ENCODE results near the gene CELF2. TPM values are rescaled to one million over a fixed set of nuclear protein-coding genes. Genes with fewer than 3 reads are reported as not detected.

Gene CELF2
- total RNA-seq, 2 donors from 2014 or later: 139 to 146 TPM

DNA sequence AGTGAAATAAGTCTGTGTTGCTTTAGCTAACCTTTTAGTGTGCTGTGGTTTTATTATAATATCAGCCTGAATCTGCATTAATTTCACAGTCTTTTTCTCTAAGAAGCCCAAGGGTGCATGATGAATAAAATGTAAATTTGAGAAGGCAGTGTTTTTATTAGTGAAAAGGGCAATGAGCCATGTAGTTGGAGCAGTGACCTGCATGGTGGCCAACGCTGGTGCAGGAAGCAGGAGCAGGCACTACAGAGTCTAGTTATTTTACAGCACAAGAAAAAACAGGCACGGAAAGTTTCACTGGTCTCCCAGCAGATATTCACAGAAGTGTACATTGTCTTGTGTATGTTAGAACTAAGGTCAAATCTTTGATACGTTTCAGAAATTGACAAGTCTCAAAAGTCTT is 247.8 kb downstream of the CELF2 start:
- H3K36me3 Mint-ChIP-seq (ENCODE audit: low read depth): no peaks in the 10 kb centered on the region
- no peaks in the 10 kb centered on the region for H3K27me3 Mint-ChIP-seq
- ATAC-seq (replicated peaks): no peak
- H3K4me1 Mint-ChIP-seq: peaks cover 69% of the 10 kb centered on the region
- peak overlapping the region; percentile 83 for H3K27ac Mint-ChIP-seq
- H3K4me3 Mint-ChIP-seq: peak overlapping the region; percentile 34
- no peaks in the 10 kb centered on the region for H3K9me3 Mint-ChIP-seq

DNA sequence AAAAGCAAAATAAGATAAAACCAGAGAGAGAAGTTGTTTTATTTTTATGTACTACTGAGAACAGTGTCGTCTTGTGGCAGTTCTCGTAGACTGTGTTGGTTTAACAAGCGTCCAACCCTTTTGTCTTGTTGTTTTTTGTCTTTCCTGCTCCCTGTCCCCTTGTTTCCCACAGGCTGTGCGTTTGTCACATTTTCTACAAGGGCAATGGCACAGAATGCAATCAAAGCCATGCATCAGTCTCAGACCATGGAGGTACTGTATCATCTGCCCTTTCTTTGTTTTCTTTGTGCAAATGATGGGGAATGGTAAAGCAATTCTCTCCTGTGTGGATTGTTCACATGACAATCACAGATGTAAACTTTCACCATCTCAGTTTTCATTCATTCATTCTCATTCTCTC is 248.8 kb downstream of the CELF2 start:
- Mint-ChIP-seq H3K4me1 (peaks cover 64% of the 10 kb centered on the region), H3K4me3 (peak overlapping the region; percentile 8), H3K36me3 (ENCODE audit: low read depth) (no peaks in the 10 kb centered on the region), H3K9me3 (no peaks in the 10 kb centered on the region), H3K27me3 (no peaks in the 10 kb centered on the region), H3K27ac (peak overlapping the region; percentile 24)
- ATAC-seq (replicated peaks): no peak

GRCh38 chr10:11270135-11270857 is 252.6 kb downstream of the CELF2 start:
- H3K36me3 Mint-ChIP-seq (ENCODE audit: low read depth): no peaks in the 10 kb centered on the region
- H3K9me3 Mint-ChIP-seq: no peaks in the 10 kb centered on the region
- H3K27ac Mint-ChIP-seq: peak overlapping the region; percentile 88
- peak overlapping the region; percentile 78 for H3K4me3 Mint-ChIP-seq
- H3K4me1 Mint-ChIP-seq: peaks cover 54% of the 10 kb centered on the region
- ATAC-seq (replicated peaks): peak; percentile 70
- H3K27me3 Mint-ChIP-seq: no peaks in the 10 kb centered on the region

DNA sequence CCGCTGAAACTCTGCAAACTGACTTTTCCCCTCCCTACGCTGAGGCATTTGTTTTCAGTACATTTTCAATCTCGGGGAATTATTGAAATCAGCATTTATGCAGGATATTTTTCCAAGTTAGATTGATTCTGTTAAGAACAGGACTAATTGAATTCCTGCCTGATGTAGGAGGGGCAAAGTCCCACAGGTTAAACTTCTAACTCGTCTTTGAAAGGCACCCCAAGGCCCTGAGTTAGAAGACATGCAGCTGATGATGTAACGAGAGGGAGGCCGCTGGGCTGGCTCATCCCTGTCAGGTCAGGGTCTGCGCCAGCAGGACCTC is 253.1 kb downstream of the CELF2 start:
- no peaks in the 10 kb centered on the region for H3K9me3 Mint-ChIP-seq
- peak overlapping the region; percentile 78 for H3K4me3 Mint-ChIP-seq
- peak overlapping the region; percentile 88 for H3K27ac Mint-ChIP-seq
- H3K36me3 Mint-ChIP-seq (ENCODE audit: low read depth): no peaks in the 10 kb centered on the region
- H3K27me3 Mint-ChIP-seq: no peaks in the 10 kb centered on the region
- no peak for ATAC-seq (replicated peaks)
- H3K4me1 Mint-ChIP-seq: peaks cover 50% of the 10 kb centered on the region

DNA sequence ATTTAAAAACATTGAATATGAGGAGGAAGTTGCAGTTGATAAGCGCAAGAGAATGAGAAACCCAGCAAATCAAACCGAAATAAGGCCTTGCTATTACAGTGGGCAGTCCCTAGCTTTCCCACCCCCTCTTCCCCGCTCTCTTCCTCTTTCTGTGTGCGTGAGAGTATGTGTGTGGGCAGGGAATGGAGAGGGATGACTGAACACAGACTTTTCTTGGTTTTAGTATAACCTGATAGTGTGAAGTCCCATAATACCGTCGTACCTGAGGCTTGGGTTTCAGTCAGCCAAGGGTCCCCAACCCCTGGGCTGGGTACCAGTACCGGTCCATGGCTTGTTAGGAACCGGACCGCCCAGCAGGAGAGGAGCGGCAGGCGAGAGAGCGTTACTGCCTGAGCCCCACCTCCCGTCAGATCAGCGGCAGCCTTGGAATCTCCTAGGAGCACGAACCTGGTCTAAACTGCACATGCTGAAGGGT is 255.3 kb downstream of the CELF2 start:
- peak overlapping the region; percentile 88 for H3K27ac Mint-ChIP-seq
- H3K4me1 Mint-ChIP-seq: peaks cover 37% of the 10 kb centered on the region
- no peaks in the 10 kb centered on the region for H3K27me3 Mint-ChIP-seq
- no peaks in the 10 kb centered on the region for H3K9me3 Mint-ChIP-seq
- ATAC-seq (replicated peaks): peak; percentile 82
- H3K4me3 Mint-ChIP-seq: peak overlapping the region; percentile 78
- H3K36me3 Mint-ChIP-seq (ENCODE audit: low read depth): no peaks in the 10 kb centered on the region

DNA sequence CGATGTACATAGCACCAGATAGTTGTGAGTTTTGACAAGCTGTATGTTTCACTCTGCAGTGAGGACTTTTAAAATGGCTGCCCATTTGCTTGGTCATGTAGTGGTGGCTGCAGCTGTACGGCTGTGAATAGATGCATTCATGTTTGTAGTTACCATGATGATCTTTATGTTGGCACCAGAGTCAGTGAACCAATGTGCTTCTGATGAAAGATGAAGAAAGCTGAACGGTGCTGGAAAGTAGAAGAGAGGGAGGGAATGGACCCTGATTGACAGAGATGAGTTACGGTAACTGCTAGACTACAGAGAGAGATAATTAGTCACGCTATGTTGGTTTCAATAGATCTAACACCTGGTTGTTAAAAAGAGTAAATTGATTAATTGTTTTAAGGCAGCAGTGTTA is 256.8 kb downstream of the CELF2 start:
- no peaks in the 10 kb centered on the region for H3K36me3 Mint-ChIP-seq (ENCODE audit: low read depth)
- H3K9me3 Mint-ChIP-seq: no peaks in the 10 kb centered on the region
- no peak for ATAC-seq (replicated peaks)
- peak overlapping the region; percentile 78 for H3K4me3 Mint-ChIP-seq
- H3K4me1 Mint-ChIP-seq: peaks cover 32% of the 10 kb centered on the region
- H3K27me3 Mint-ChIP-seq: no peaks in the 10 kb centered on the region
- peak overlapping the region; percentile 88 for H3K27ac Mint-ChIP-seq

DNA sequence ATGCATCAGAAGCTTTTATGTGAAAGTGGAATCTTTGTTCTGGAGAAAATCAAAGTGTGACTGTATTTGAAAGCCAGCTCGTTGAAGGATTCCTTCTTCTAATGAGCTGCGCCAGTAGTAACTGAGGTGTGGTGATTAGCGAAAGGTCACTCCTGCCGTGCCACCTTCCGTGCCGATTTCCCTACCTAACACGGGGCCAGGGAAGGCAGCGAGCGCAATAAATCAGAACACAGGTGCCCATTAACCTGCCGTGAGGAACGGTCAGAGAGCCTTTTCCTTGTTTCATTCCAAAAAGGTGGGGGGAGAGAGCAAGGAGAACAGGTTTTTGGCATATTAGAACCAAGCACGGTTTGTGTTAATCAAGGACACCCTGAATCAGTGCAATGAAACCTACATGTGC is 258.0 kb downstream of the CELF2 start:
- H3K4me3 Mint-ChIP-seq: peak overlapping the region; percentile 19
- ATAC-seq (replicated peaks): no peak
- H3K27ac Mint-ChIP-seq: peak overlapping the region; percentile 58
- H3K27me3 Mint-ChIP-seq: no peaks in the 10 kb centered on the region
- no peaks in the 10 kb centered on the region for H3K36me3 Mint-ChIP-seq (ENCODE audit: low read depth)
- peaks cover 24% of the 10 kb centered on the region for H3K4me1 Mint-ChIP-seq
- H3K9me3 Mint-ChIP-seq: no peaks in the 10 kb centered on the region

DNA sequence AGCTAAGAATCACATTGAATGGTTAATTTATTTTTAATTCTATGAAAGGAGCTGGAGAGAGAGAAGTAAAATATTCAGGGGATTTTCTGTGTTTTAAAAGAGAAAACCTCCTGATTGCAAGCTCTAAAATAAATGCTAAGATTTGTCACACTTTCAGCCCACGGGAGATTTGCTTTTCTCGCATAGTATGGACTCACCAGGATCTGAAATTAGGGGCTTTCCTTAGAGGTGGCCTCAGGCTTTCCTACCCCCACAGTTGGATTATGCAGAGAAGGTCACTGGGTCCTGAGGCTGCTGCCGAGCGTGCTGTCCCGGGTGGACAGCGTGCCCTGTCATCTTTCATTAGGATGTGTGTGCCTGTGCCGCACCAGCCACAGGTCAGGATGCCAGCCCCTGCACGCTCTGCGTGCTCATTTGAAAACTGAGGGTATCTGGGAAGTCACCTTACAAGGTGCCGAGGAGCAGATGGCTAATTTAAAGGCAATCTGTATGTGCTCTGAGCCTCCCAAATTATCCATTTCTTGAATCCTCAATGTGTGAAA is 258.8 kb downstream of the CELF2 start:
- Mint-ChIP-seq H3K36me3 (ENCODE audit: low read depth) (no peaks in the 10 kb centered on the region), H3K9me3 (no peaks in the 10 kb centered on the region), H3K27me3 (no peaks in the 10 kb centered on the region), H3K27ac (peak overlapping the region; percentile 76), H3K4me3 (peak overlapping the region; percentile 19), H3K4me1 (peaks cover 30% of the 10 kb centered on the region)
- no peak for ATAC-seq (replicated peaks)

DNA sequence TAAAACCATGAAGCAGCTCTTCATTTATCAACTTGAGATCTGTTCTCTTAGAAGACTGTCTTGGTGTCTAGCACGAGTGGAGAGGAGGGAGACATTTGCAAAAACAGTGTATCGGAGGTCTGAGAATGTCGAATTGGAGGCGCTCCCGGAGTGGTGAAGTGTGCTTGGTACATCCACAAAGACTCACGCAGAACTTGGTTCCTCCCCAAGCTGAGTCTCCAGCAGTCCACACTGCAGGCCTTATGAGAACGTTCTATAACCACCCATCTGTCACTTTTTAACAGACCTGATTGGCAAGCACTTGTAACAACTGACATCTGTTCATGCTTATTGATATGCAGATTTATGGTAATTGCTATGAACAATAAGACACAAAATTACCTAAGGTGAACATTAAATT is 261.6 kb downstream of the CELF2 start:
- no peak for ATAC-seq (replicated peaks)
- H3K4me1 Mint-ChIP-seq: peaks cover 13% of the 10 kb centered on the region
- H3K9me3 Mint-ChIP-seq: no peaks in the 10 kb centered on the region
- H3K27ac Mint-ChIP-seq: peak overlapping the region; percentile 43
- H3K27me3 Mint-ChIP-seq: no peaks in the 10 kb centered on the region
- no peak overlapping the region for H3K4me3 Mint-ChIP-seq
- no peaks in the 10 kb centered on the region for H3K36me3 Mint-ChIP-seq (ENCODE audit: low read depth)

GRCh38 chr10:11280187-11280932 is 262.7 kb downstream of the CELF2 start:
- Mint-ChIP-seq H3K27me3 (no peaks in the 10 kb centered on the region), H3K27ac (peak overlapping the region; percentile 71), H3K9me3 (no peaks in the 10 kb centered on the region), H3K4me1 (peaks cover 9% of the 10 kb centered on the region), H3K36me3 (ENCODE audit: low read depth) (no peaks in the 10 kb centered on the region), H3K4me3 (no peak overlapping the region)
- no peak for ATAC-seq (replicated peaks)

DNA sequence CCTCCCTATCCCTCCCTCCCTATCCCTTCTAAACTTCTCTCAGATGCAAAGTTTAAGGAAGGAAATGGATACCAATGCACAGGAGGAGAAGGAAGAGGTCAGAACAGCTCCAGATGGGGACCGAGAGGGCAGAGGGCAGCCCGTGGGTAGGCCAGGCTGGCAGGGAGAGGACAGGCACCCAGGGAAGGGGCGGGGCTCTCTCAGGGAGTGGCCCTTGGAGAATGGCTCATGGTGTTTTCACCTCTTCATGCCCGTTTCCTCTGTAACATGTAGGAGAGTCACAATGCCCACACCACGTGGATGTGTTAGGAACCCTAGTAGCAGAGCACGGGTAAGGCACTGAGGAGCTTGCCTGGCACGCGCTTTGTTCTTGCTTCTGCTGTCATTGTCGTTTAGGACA is 264.5 kb downstream of the CELF2 start:
- H3K36me3 Mint-ChIP-seq (ENCODE audit: low read depth): no peaks in the 10 kb centered on the region
- no peak overlapping the region for H3K27ac Mint-ChIP-seq
- H3K9me3 Mint-ChIP-seq: no peaks in the 10 kb centered on the region
- ATAC-seq (replicated peaks): no peak
- H3K27me3 Mint-ChIP-seq: no peaks in the 10 kb centered on the region
- peaks cover 14% of the 10 kb centered on the region for H3K4me1 Mint-ChIP-seq
- H3K4me3 Mint-ChIP-seq: no peak overlapping the region

DNA sequence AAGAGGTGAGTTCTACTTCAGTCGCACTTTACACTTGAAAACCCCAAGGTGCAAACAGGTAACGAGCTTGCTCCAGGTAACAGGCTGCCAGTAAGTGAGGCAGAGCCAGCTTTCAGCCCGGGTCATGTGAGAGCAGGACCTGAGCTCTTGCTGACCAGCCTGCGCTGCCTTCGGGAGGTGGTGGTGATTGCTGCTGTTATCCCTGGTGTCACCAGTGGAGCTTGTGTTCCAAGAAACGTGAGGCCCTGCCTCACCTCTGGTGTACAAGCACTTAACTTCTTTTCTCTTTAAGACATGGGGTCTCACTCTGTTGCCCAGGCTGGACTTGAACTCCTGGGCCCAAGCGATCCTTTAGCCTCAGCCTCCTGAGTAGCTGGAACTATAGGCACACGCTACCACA is 265.0 kb downstream of the CELF2 start:
- no peak overlapping the region for H3K27ac Mint-ChIP-seq
- no peak overlapping the region for H3K4me3 Mint-ChIP-seq
- peaks cover 14% of the 10 kb centered on the region for H3K4me1 Mint-ChIP-seq
- ATAC-seq (replicated peaks): no peak
- no peaks in the 10 kb centered on the region for H3K27me3 Mint-ChIP-seq
- H3K36me3 Mint-ChIP-seq (ENCODE audit: low read depth): no peaks in the 10 kb centered on the region
- no peaks in the 10 kb centered on the region for H3K9me3 Mint-ChIP-seq

- peaks cover 20% of the 10 kb centered on the region for H3K4me1 Mint-ChIP-seq
Measured at GRCh38 chr10:11284291-11285085, 266.8 kb downstream of the CELF2 start.

GRCh38 chr10:11285171-11285570 is 267.5 kb downstream of the CELF2 start:
- ATAC-seq (replicated peaks): peak; percentile 10
- H3K27me3 Mint-ChIP-seq: no peaks in the 10 kb centered on the region
- peaks cover 20% of the 10 kb centered on the region for H3K4me1 Mint-ChIP-seq
- H3K27ac Mint-ChIP-seq: no peak overlapping the region
- H3K9me3 Mint-ChIP-seq: no peaks in the 10 kb centered on the region
- H3K36me3 Mint-ChIP-seq (ENCODE audit: low read depth): no peaks in the 10 kb centered on the region
- no peak overlapping the region for H3K4me3 Mint-ChIP-seq

More at GRCh38 chr10:11284291-11285085, 266.8 kb downstream of the CELF2 start:
- no peaks in the 10 kb centered on the region for H3K9me3 Mint-ChIP-seq
- H3K36me3 Mint-ChIP-seq (ENCODE audit: low read depth): no peaks in the 10 kb centered on the region
- H3K4me3 Mint-ChIP-seq: no peak overlapping the region
- H3K27ac Mint-ChIP-seq: no peak overlapping the region
- no peaks in the 10 kb centered on the region for H3K27me3 Mint-ChIP-seq
- no peak for ATAC-seq (replicated peaks)

Data from activated T-helper 17 cell treated with anti-CD3 and anti-CD28 coated beads, Interleukin-2, amount 50 U/mL, for 72 hours (primary cell).